GM18870 (cell line): ENCODE measurements around the gene VSIR.

Experiments
- ATAC-seq: cut with Tn5 transposase; IDR thresholded peaks from one replicate; pipeline ENCODE4 v1.9.1; 2021; ENCODE audit warnings: moderate library complexity; ENCODE audit not compliant: unreplicated experiment

The VSIR gene

GRCh38 chr10:71807557-71808510 is 34.5 kb upstream of the VSIR start:
- no peak for ATAC-seq

GRCh38 chr10:71806704-71807556 is 33.6 kb upstream of the VSIR start:
- no peak for ATAC-seq

- ATAC-seq: no peak
These were observed 32.7 kb upstream of the VSIR start for GRCh38 chr10:71805776-71806703.

GRCh38 chr10:71804077-71804476 is 30.8 kb upstream of the VSIR start:
- ATAC-seq: no peak

GRCh38 chr10:71802715-71803488 is 29.6 kb upstream of the VSIR start:
- ATAC-seq: no peak

- no peak for ATAC-seq
These were observed 28.9 kb upstream of the VSIR start for GRCh38 chr10:71802235-71802634.

- ATAC-seq: peak; percentile 83
These were observed 28.0 kb upstream of the VSIR start for GRCh38 chr10:71801361-71801760.

GRCh38 chr10:71799608-71800453 is 26.5 kb upstream of the VSIR start:
- ATAC-seq: no peak

- ATAC-seq: no peak
These were observed 25.8 kb upstream of the VSIR start for GRCh38 chr10:71799112-71799511.

- no peak for ATAC-seq
These were observed 24.9 kb upstream of the VSIR start for GRCh38 chr10:71798308-71798624.

GRCh38 chr10:71797533-71798307 is 24.4 kb upstream of the VSIR start:
- no peak for ATAC-seq

GRCh38 chr10:71796749-71797405 is 23.6 kb upstream of the VSIR start:
- ATAC-seq: no peak

GRCh38 chr10:71795248-71795647 is 21.9 kb upstream of the VSIR start:
- ATAC-seq: no peak

GRCh38 chr10:71790749-71791440 is 17.6 kb upstream of the VSIR start:
- no peak for ATAC-seq

GRCh38 chr10:71789871-71790270 is 16.6 kb upstream of the VSIR start:
- ATAC-seq: no peak

GRCh38 chr10:71788954-71789353 is 15.6 kb upstream of the VSIR start:
- ATAC-seq: no peak

- ATAC-seq: no peak
These were observed 11.5 kb upstream of the VSIR start for GRCh38 chr10:71784679-71785272.
